Fibroblast of skin of left quadriceps (primary cell): ENCODE results near the gene PLBD2.

Experiments used
- DNase-seq, 2 experiments: peaks; one replicate each; pipeline ENCODE4 v3.0.0-alpha.2; 2013; ENCODE audit warnings: low read depth in 2 of 2

Gene PLBD2

GRCh38 chr12:113396200-113396599, 37.8 kb downstream of the PLBD2 start:
- DNase-seq = no peak

- no peak for DNase-seq
Observed at GRCh38 chr12:113396828-113397496, 38.6 kb downstream of the PLBD2 start.

DNA sequence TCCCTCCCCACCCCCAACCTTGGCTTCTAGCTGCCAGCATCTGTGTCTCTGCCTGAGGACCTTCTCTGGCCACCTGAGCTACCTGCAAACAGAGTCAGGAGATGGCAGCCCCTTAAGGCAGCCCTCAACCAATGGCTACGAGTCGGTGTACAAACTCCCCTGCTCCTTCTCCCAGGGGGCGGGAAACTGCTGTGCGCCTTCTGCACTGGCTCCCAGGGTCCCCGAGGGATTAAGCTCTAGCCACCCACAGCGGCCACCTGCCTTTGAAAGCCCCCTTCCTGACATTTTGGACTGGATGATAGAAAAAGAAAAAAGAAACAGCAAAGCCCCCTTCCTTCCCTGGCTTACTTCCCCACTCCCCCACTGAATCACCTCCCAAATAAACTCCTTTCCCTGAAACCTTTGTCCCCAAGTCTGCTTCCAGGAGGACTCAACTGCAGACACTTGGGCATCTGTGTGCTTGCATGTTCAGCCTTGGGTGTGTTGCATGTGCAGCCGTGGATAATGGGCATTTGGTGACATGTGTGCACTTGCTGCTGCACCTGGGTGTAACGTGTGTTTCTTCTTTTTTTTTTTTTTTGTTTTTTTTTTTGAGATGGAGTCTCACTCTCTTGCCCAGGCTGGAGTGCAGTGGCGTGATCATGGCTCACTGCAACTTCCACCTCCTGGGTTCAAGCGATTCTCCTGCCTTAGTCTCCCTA, 39.3 kb downstream of the PLBD2 start:
- no peak for DNase-seq

DNA sequence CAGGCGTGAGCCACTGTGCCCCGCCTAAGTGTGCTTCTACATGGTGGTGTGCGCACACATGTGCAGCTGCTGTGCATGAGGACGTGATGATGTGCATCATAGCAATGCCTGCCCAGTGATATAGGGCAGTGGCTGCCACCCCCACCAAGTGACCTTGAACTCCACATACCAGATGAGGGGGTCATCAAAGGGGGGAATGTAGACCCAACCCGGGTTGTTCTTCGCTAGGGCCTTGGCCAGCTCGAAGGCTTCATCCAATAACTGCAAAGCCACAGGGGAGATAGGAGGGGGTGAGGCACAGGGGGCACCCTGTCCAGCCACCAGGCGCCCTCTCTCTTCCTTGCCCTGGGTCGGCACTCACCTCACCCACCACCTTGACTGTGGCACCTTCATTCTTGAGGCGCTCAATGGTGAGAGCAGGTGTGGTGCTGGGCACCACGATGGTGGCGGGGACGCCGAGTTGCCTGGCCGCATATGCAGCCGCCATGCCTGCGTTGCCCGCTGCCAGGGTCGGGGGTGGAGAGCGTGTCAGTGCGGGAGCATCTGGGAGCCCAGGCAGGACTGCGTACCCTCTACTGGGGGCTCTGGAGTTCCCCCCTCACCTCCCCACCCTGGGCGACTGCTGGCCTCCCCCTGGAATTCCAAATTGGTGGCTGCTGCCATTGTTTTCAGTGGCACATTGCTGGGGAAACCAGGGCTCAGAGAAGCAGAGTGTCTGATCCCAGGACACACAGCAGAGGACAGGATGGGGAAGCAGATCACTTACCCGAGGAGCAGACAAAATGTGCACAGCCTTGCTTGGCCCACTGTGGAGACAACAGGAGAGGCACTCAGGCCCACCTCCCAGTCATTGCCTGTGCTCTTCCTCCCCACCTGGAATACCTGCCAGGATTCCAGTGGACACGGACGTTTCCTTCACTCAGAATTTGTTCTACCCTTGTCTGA, 40.2 kb downstream of the PLBD2 start:
- no peak for DNase-seq

GRCh38 chr12:113399490-113399889, 41.1 kb downstream of the PLBD2 start:
- no peak for DNase-seq

DNA sequence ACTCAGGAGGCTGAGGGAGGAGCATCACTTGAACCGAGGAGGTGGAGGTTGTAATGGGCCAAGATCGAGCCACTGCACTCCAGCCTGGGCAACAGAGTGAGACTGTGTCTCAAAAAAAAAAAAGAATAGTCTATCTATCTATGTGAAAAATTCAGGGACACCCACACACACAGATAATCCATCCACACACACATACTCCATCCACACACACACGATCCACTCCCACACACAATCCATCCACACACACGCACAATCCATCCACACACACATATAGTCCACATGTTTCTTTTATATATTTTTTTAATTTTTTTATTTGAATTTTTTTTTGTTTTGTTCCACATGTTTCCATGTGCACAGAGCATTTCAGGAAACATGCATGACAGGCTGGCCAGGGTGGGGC, 42.0 kb downstream of the PLBD2 start:
- DNase-seq = no peak

DNA sequence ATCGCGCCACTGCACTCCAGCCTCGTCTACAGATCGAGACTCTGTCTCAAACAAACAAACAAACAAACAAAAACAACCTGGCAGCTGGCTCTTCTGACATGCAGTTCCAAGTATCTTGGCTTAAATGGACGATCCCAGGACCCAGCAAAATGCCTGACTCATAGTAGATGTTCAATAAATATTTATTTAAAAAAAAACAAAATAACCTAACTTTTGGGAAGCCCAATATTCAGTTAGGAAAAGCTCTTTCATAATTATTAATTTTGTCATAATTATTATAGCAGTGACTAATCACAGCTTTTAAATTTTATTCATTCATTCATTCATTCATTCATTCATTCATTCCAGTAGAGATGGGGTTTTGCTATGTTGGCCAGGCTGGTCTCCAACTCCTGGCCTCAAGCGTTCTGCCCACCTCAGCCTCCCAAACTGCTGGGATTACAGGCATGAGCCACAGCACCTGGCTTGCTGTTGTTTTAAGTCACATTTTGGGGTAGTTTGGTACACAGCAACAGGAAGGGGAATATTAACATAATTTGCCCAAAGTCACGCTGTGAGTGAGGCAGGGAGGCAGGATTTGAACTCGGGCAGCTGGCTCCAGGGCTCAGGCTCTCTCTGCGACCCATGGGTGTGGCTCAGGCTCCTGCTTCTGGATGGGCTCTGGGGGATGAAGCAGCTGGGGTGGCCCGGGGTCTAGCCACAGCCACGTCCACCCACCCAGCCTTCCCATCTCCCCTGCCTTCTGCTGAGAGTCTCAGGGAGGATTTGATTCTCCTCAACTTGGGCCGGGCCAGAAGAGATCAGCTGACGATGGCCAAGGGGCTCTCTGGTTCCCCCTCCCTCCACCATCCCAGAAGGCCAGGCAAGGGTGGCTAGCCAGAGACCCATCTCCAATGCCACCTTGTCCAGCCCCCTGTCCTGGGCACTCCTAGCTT, 42.9 kb downstream of the PLBD2 start:
- no peak for DNase-seq

DNA sequence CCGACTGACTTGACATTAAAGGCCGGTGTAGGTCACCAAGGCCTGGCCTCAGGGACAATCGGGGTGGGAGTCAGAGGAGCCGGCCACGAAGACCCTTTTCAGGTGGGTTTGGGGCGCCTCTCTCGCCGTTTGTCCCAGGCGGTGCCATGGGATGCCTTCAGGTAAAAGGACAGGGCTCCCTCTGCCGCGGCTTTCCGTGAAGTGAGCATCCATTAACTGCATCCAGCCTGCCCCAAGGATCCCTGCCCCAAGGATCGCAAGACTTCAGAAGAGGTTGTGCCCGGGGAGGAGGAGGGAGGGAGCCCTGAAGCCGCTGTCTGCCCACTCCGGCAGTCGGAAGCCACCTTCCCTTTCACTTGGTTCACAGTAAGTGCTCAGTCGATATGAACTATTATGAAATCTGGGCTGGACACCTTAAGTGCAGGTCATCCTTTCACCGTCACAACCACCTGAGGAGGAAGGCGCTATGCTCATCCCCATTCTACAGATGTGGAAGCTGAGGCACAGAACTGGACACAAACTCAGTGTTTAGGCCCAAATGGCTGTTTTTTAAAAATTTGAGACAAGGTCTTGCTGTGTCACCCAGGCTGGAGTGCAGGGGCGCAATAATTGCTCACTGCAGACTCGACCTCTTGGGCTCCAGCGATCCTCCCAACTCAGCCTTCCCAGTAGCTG, 44.3 kb downstream of the PLBD2 start:
- DNase-seq = no peak

- DNase-seq = no peak
Observed at GRCh38 chr12:113403435-113404415, 45.3 kb downstream of the PLBD2 start, which contains the start of gene SDS. SDS (minus strand) TSS chr12:113403887; CDS start chr12:113399708, 4,179 bp downstream.

DNA sequence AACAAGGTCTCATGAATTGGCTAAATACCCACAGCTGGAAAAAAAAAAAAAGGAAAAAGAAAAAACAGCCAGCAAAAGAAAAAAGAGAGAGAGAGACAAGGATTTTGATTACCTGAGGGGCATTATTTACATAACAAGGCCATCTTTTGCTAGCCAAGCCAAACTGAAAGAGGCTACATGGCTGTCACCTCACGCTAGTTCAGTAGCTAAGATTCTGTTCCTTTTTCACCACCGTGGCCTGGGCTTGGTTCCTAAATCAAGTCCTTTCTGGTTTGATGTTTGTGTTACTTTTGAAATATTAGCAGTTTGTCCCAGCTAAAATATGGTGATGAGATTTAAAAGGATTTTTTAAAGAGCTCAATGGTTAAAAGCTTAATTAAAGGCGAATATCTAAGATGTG, 47.3 kb downstream of the PLBD2 start:
- no peak for DNase-seq

DNA sequence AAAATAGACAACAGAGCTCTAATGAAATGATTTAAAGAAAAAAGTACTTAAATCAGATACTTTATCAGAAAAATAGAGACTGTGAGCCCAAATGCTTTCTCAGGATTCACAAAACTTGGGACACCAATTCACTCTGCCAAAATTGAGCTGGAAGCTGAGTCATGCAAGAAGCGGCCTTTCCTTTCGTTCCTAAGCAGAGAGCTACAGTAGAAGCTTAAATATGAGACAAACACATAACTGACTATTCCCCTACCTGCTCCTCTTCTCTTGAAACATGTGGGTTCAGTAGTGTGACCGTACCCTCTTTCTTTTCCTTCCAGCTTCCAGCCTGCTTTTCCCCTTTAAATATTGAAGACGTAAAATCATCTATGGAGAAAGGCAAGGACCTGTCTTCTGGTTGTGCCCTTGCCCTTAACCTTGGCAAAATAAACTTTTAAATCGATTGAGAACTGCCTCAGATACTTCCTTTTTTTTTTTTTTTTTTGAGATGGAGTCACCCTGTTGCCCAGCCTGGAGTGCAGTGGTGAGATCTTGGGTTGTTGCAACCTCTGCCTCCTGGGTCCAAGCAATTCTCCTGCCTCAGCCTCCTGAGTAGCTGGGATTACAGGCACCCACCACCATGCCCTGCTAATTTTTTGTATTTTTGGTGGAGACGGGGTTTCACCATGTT, 49.7 kb downstream of the PLBD2 start:
- no peak for DNase-seq

GRCh38 chr12:113408756-113409298, 50.4 kb downstream of the PLBD2 start:
- no peak for DNase-seq

GRCh38 chr12:113409462-113410124, 51.2 kb downstream of the PLBD2 start:
- no peak for DNase-seq

- no peak for DNase-seq
Observed at GRCh38 chr12:113413488-113413939, 55.1 kb downstream of the PLBD2 start.

DNA sequence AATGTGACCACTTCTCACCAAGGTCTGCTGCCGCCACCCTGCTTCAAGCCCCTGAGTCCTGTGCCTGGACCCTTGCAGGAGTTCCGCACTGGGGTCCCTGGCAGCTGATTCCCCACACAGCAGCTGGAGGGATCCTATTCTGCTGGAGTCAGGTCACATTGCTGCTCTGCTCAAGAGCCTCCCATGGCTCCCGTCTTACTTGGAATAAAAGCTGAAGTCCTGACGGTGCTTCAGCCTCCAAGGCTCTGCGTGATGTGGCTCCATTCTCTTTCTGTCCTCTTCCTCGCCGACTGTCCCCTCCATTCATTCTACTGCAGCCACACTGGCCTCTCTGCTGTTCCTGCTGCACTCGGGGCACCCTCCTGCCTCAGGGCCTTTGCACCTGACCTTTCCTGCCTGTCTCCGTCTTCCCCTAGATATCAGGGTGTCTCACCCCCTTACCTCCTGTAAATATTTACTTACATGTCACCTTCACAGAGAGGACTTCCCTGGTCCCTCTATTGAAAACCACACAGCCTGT, 56.2 kb downstream of the PLBD2 start:
- no peak for DNase-seq

DNA sequence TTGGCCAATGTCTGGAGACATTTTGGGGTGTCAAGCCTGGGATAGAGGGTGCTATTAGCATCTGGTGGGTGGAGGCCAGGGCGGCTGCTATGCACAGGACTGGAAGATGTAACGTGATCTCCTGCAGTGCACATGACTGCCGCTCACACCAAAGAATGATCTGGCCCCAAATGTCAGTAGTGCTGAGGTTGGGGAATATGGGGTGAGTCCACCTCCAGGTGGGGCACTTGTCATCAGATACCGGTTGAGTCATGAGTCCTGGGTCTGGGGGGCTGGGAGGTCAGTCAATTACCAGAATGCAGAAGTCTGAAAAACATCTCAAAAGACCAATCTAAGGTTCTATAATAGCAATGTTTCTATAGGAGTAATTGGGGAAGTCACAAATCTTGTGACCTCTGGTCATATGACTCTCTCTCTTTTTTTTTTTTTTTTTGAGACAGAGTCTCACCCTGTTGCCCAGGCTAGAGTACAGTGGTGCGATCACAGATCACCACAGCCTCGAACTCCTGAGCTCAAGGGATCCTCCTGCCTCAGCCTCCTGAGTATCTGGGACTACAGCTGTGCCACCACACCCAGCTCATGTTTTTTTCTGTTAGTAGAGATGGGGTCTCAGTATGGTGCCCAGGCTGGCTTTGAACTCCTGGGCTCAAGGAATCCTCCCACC, 57.8 kb downstream of the PLBD2 start:
- no peak for DNase-seq

DNA sequence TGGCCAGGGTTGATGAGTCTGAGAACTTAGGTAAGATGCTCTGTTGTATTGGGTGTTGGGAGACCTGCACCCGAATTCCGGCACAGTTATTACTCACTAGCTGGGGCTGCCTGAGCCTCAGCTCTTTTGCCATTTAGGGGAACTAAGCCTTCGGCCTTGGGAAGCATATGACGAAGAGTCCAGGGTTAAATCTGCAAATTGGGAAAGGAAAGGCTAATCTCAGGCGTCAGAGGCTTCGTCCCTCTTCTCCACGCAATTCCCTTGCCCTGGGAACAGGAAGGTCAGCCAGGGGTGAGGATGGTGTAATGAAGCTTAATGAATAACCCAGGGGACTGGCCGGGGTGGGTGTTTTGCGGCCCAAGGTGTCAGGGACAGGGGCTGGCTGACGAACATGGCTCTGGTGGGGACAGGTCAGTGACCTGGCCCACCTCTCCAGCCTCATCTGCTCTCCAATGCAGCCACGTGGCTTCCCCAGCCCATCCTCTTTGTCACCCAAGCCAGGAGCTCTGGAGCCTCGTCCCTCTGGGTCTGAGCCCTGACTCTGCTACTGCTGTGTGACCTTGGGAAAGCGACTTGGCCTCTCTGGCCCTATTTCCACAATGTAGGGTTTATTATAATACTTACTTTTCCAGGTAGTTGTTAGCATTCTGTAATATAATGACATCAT, 60.0 kb downstream of the PLBD2 start:
- DNase-seq = no peak
